Measurements from ENCODE around the gene ELMO1. TPM values are rescaled to one million over a fixed set of nuclear protein-coding genes. Genes with fewer than 3 reads are reported as not detected.

Gene ELMO1, protein sequence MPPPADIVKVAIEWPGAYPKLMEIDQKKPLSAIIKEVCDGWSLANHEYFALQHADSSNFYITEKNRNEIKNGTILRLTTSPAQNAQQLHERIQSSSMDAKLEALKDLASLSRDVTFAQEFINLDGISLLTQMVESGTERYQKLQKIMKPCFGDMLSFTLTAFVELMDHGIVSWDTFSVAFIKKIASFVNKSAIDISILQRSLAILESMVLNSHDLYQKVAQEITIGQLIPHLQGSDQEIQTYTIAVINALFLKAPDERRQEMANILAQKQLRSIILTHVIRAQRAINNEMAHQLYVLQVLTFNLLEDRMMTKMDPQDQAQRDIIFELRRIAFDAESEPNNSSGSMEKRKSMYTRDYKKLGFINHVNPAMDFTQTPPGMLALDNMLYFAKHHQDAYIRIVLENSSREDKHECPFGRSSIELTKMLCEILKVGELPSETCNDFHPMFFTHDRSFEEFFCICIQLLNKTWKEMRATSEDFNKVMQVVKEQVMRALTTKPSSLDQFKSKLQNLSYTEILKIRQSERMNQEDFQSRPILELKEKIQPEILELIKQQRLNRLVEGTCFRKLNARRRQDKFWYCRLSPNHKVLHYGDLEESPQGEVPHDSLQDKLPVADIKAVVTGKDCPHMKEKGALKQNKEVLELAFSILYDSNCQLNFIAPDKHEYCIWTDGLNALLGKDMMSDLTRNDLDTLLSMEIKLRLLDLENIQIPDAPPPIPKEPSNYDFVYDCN
- total RNA-seq: 3.0 and 5.6 TPM in 2 replicates

GRCh38 chr7:37448636-37449361 lies at the start of gene ELMO1:
TSS of gene ELMO1 (minus strand) at chr7:37448864. CDS start at chr7:37342690, 106,174 bp downstream.

Other genes starting within 250 kb of the ELMO1 start
- 0.09 TPM in 1 of 2 replicates, not detected in the other for gene GPR141, start 234.9 kb upstream of the ELMO1 start, total RNA-seq